ENCODE data around the gene WNT3A.

Gene WNT3A

GRCh38 chr1:228074954-228075730 lies 68.3 kb downstream of the WNT3A start:
- no peaks in the 10 kb centered on the region for H3K36me3 ChIP-seq (replicated peaks)
- in situ Hi-C loops (cut with HindIII; ENCODE audit: low pct_ligation_motif_present, low sequenced_read_pairs) = no loop called here
- H3K27me3 ChIP-seq (replicated peaks) = peaks cover 2% of the 10 kb centered on the region
- H3K27ac ChIP-seq = no peak overlapping the region
- TF ChIP-seq, protein P1, sequence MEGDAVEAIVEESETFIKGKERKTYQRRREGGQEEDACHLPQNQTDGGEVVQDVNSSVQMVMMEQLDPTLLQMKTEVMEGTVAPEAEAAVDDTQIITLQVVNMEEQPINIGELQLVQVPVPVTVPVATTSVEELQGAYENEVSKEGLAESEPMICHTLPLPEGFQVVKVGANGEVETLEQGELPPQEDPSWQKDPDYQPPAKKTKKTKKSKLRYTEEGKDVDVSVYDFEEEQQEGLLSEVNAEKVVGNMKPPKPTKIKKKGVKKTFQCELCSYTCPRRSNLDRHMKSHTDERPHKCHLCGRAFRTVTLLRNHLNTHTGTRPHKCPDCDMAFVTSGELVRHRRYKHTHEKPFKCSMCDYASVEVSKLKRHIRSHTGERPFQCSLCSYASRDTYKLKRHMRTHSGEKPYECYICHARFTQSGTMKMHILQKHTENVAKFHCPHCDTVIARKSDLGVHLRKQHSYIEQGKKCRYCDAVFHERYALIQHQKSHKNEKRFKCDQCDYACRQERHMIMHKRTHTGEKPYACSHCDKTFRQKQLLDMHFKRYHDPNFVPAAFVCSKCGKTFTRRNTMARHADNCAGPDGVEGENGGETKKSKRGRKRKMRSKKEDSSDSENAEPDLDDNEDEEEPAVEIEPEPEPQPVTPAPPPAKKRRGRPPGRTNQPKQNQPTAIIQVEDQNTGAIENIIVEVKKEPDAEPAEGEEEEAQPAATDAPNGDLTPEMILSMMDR (IDR thresholded peaks at IDR 0.05; ENCODE audit: low read depth, low read length, missing control alignments) = no peak
- no peak for DNase-seq
- no peak overlapping the region for H3K4me3 ChIP-seq (ENCODE audit: low read depth, low read length)

DNA sequence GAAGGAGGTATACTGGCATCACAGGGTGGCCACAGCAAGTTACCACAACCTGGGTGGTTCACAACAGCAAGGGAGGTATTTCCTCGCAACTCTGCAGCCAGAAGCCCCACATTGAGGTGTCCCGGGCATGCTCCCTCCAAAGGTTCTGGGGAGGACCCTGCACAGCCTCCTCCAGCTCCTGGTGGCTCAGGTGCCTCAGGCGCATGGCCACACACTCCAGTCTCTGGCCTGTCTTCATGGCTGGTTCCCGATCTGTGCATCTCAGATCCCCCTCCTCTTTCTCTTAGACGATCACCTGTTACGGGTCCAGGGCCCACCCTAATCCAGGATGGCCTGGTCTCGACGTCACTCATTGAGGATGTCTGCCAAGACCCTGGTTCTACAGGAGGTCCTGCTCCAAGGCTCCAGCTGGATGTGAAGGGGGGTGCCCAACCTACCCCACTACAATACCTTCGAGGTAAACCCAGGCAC lies 69.0 kb downstream of the WNT3A start:
- Histone ChIP-seq H3K36me3 (replicated peaks) (no peaks in the 10 kb centered on the region), H3K27me3 (replicated peaks) (no peaks in the 10 kb centered on the region), H3K4me3 (ENCODE audit: low read depth, low read length) (no peak overlapping the region), H3K27ac (no peak overlapping the region)
- no peak for DNase-seq
- TF ChIP-seq, protein P1 (IDR thresholded peaks at IDR 0.05; ENCODE audit: low read depth, low read length, missing control alignments) = no peak
- in situ Hi-C loops (cut with HindIII; ENCODE audit: low pct_ligation_motif_present, low sequenced_read_pairs) = no loop called here

- H3K27me3 ChIP-seq (replicated peaks) = no peaks in the 10 kb centered on the region
- in situ Hi-C loops (cut with HindIII; ENCODE audit: low pct_ligation_motif_present, low sequenced_read_pairs) = no loop called here
- no peak overlapping the region for H3K27ac ChIP-seq
- H3K36me3 ChIP-seq (replicated peaks) = no peaks in the 10 kb centered on the region
- H3K4me3 ChIP-seq (ENCODE audit: low read depth, low read length) = no peak overlapping the region
- TF ChIP-seq, protein P1 (IDR thresholded peaks at IDR 0.05; ENCODE audit: low read depth, low read length, missing control alignments) = no peak
- DNase-seq = no peak
These were observed 70.1 kb downstream of the WNT3A start for GRCh38 chr1:228076796-228077430.

DNA sequence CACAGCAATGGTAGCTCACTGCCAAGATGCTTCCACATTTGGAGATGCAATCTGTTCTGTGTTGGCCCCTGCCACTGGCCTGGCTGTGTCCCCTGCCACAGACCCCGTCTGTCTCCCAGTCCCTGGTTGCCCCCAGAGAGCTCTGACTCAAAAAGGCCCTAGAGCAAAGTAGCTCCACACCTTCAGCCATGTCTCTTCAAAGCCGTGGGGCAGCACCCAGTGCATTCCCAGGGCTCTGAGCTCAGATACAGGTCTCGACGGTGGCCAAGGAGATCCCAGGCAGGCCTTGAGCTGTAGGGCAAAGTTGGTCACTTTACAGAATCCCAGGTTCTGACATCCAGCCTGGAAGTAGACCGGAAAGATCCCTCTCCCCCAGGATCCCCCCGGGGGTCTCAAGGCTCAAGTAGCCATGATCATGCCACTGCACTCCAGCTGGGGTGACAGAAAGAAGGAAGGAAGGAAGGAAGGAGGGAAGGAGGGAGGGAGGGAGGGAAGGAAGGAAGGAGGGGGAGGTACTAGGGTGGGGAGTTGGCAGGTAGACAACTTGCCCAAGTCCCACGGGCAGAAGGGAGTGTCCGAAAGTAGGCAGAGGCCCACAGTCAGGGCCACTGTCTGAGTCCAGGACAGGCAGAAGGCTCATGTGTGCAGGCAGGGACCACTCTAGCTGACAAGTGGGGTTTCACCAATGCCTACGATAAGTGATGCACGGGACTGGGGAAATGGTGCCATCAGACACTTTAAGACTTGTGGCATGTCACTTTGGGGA lies 71.0 kb downstream of the WNT3A start:
- TF ChIP-seq, protein P1 (IDR thresholded peaks at IDR 0.05; ENCODE audit: low read depth, low read length, missing control alignments) = no peak
- in situ Hi-C loops (cut with HindIII; ENCODE audit: low pct_ligation_motif_present, low sequenced_read_pairs) = no loop called here
- Histone ChIP-seq H3K27ac (no peak overlapping the region), H3K36me3 (replicated peaks) (peaks cover 2% of the 10 kb centered on the region), H3K4me3 (ENCODE audit: low read depth, low read length) (no peak overlapping the region), H3K27me3 (replicated peaks) (no peaks in the 10 kb centered on the region)
- no peak for DNase-seq

GRCh38 chr1:228079013-228079412 lies 72.2 kb downstream of the WNT3A start:
- Histone ChIP-seq H3K27ac (no peak overlapping the region), H3K4me3 (ENCODE audit: low read depth, low read length) (no peak overlapping the region), H3K36me3 (replicated peaks) (peaks cover 8% of the 10 kb centered on the region), H3K27me3 (replicated peaks) (no peaks in the 10 kb centered on the region)
- TF ChIP-seq, protein P1 (IDR thresholded peaks at IDR 0.05; ENCODE audit: low read depth, low read length, missing control alignments) = no peak
- no peak for DNase-seq
- in situ Hi-C loops (cut with HindIII; ENCODE audit: low pct_ligation_motif_present, low sequenced_read_pairs) = no loop called here

Data from brain microvascular endothelial cell (primary cell).